Measurements from ENCODE around the gene EFCAB11. TPM values are rescaled to one million over a fixed set of nuclear protein-coding genes. Genes with fewer than 3 reads are reported as not detected.

The EFCAB11 gene
- total RNA-seq, 1 experiment from 2014 or later, result 10.6 TPM

DNA sequence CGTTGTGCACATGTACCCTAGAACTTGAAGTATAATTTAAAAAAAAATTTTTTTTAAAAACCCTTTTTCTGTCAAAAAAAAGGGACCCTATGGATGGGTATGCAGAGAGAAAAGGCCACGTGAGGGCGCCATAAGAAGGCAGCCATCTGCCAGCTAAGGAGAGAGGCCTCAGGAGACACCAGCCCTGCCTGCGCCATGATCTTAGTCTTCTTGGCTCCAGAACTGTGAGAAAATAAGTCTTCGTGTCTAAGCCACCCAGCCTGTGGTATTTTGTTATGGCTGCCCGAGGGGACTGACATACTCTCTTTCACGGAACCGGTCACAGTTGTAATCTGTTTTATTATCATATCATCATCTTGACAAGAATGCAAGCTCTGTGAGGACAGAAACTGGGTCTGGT is 174.8 kb downstream of the EFCAB11 start:
- ChIA-PET POLR2A (no interaction called here), CTCF (no interaction called here)
- TF ChIP-seq, protein P1, sequence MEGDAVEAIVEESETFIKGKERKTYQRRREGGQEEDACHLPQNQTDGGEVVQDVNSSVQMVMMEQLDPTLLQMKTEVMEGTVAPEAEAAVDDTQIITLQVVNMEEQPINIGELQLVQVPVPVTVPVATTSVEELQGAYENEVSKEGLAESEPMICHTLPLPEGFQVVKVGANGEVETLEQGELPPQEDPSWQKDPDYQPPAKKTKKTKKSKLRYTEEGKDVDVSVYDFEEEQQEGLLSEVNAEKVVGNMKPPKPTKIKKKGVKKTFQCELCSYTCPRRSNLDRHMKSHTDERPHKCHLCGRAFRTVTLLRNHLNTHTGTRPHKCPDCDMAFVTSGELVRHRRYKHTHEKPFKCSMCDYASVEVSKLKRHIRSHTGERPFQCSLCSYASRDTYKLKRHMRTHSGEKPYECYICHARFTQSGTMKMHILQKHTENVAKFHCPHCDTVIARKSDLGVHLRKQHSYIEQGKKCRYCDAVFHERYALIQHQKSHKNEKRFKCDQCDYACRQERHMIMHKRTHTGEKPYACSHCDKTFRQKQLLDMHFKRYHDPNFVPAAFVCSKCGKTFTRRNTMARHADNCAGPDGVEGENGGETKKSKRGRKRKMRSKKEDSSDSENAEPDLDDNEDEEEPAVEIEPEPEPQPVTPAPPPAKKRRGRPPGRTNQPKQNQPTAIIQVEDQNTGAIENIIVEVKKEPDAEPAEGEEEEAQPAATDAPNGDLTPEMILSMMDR (IDR thresholded peaks at IDR 0.05; ENCODE audit: unreplicated experiment), result no peak
- no peak for DNase-seq (ENCODE audit: unreplicated experiment)
- Mint-ChIP-seq H3K27me3 (ENCODE audit: insufficient read depth, unreplicated experiment) (no peaks in the 10 kb centered on the region), H3K27ac (ENCODE audit: low read depth, unreplicated experiment) (no peak overlapping the region), H3K36me3 (ENCODE audit: insufficient read depth, unreplicated experiment) (no peaks in the 10 kb centered on the region), H3K9me3 (ENCODE audit: unreplicated experiment) (peaks cover 8% of the 10 kb centered on the region), H3K4me3 (ENCODE audit: unreplicated experiment) (no peak overlapping the region), H3K4me1 (ENCODE audit: insufficient read depth, unreplicated experiment) (no peaks in the 10 kb centered on the region)
- intact Hi-C loops (cut with micrococcal nuclease), result no loop called here
- BruUV-seq (replicated peaks), result no TSS peak

DNA sequence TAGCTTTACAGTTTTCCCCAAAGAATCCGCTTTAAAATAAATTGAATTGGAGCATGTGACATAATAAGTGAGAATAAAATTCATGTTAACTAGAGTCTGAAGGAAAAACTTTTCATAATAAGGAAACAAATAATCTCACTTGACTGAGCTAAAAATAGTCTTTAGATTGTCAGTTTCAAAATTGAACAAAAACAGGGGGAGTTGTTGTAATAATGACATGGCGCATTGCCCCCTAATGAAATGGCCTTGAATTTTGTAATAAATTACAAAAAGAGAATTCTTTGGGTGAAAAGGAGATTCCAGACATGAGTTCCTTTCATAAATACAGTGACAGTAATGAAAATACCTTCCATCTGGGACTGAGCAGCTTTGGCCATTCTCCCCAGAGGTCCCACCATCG is 178.6 kb downstream of the EFCAB11 start:
- Mint-ChIP-seq H3K9me3 (ENCODE audit: unreplicated experiment) (peaks cover 8% of the 10 kb centered on the region), H3K27me3 (ENCODE audit: insufficient read depth, unreplicated experiment) (peaks cover 11% of the 10 kb centered on the region), H3K4me3 (ENCODE audit: unreplicated experiment) (no peak overlapping the region), H3K27ac (ENCODE audit: low read depth, unreplicated experiment) (no peak overlapping the region), H3K36me3 (ENCODE audit: insufficient read depth, unreplicated experiment) (no peaks in the 10 kb centered on the region), H3K4me1 (ENCODE audit: insufficient read depth, unreplicated experiment) (peaks cover 9% of the 10 kb centered on the region)
- intact Hi-C loops (cut with micrococcal nuclease), result no loop called here
- ChIA-PET POLR2A (interaction anchor here (0.7 to 0.8 kb wide), 2 partner anchors 44 to 139 kb away, joined by 3 read pairs; no protein-coding TSS in a partner anchor), CTCF (interaction anchor here (0.6 to 0.9 kb wide), 3 partner anchors 15 to 366 kb away, joined by 3 to 4 read pairs (median 3); no protein-coding TSS in a partner anchor)
- DNase-seq (ENCODE audit: unreplicated experiment), result no peak
- BruUV-seq (replicated peaks), result no TSS peak
- TF ChIP-seq, protein P1 (IDR thresholded peaks at IDR 0.05; ENCODE audit: unreplicated experiment), result no peak

DNA sequence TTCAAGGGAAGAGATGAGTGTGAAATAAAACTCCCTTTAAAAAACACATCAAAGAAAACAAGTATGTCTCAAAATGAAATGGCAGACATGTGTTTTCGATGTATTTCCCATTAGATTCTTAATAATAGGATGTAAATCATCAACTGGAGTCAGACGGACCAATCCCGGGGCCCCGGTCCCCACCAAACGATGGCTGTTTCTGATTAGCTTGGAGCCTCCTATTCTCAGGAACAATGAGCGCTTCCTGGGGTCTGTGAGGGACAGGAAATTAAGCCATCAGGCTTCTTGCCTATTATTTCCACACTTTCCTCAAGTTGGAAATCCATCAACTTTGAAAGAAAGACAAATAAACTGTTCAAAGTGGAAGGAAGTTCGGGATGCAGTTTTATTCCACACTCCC is 179.4 kb downstream of the EFCAB11 start:
- H3K27me3 Mint-ChIP-seq (ENCODE audit: insufficient read depth, unreplicated experiment), result peaks cover 11% of the 10 kb centered on the region
- no peak for DNase-seq (ENCODE audit: unreplicated experiment)
- no peaks in the 10 kb centered on the region for H3K36me3 Mint-ChIP-seq (ENCODE audit: insufficient read depth, unreplicated experiment)
- H3K9me3 Mint-ChIP-seq (ENCODE audit: unreplicated experiment), result peaks cover 8% of the 10 kb centered on the region
- intact Hi-C loops (cut with micrococcal nuclease), result no loop called here
- no TSS peak for BruUV-seq (replicated peaks)
- CTCF ChIA-PET, result interaction anchor here (0.5 to 0.9 kb wide), 2 partner anchors 30 to 251 kb away, joined by 4 read pairs; no protein-coding TSS in a partner anchor
- no peak overlapping the region for H3K27ac Mint-ChIP-seq (ENCODE audit: low read depth, unreplicated experiment)
- H3K4me1 Mint-ChIP-seq (ENCODE audit: insufficient read depth, unreplicated experiment), result peaks cover 9% of the 10 kb centered on the region
- POLR2A ChIA-PET, result no interaction called here
- no peak overlapping the region for H3K4me3 Mint-ChIP-seq (ENCODE audit: unreplicated experiment)
- TF ChIP-seq, protein P1 (IDR thresholded peaks at IDR 0.05; ENCODE audit: unreplicated experiment), result no peak

DNA sequence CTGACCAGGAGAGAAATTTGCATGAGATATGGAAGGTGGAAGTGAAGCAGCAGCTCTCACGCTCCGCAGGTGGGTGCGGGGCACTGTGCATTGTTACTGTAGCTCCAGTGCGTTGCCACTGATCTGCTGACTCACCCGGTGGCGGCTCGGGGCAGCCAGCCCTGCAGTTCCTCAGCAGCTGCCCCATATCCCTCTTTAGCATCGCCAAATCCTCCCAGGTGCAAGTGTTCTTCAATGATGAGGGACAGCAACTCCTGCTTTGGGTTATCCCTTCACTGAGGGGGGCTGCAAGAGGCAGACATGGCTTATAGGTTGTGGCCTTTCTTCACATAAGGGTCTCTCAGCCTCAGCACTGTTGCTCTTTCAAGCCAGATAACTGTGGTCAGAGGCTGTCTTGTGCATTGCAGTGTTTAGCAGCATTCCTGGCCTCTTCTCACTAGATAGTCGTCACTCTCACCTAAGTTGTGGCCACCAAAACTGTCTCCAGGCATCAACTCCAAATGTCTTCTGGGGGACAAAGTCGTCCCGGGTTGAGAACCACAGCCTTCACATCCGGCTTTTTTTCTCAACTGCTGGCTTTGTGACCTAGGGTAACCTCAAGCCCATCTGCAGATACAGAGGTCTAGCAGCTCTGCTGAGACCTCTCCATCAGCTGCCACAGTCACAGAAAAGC is 180.8 kb downstream of the EFCAB11 start:
- Mint-ChIP-seq H3K4me1 (ENCODE audit: insufficient read depth, unreplicated experiment) (peaks cover 9% of the 10 kb centered on the region), H3K36me3 (ENCODE audit: insufficient read depth, unreplicated experiment) (no peaks in the 10 kb centered on the region), H3K4me3 (ENCODE audit: unreplicated experiment) (no peak overlapping the region), H3K9me3 (ENCODE audit: unreplicated experiment) (peaks cover 3% of the 10 kb centered on the region), H3K27me3 (ENCODE audit: insufficient read depth, unreplicated experiment) (peaks cover 11% of the 10 kb centered on the region), H3K27ac (ENCODE audit: low read depth, unreplicated experiment) (no peak overlapping the region)
- no TSS peak for BruUV-seq (replicated peaks)
- DNase-seq (ENCODE audit: unreplicated experiment), result peak; percentile 56
- ChIA-PET POLR2A (interaction anchor here (0.9 kb wide), 1 partner anchor 45 kb away, joined by 3 read pairs; no protein-coding TSS in a partner anchor), CTCF (interaction anchor here (0.7 kb wide), 1 partner anchor 66 kb away, joined by 3 read pairs; no protein-coding TSS in a partner anchor)
- TF ChIP-seq, protein P1 (IDR thresholded peaks at IDR 0.05; ENCODE audit: unreplicated experiment), result no peak
- intact Hi-C loops (cut with micrococcal nuclease), result no loop called here
